NCI-H510A treated with DMSO at 0.1 percent for 48 hours (cell line): ENCODE results near the gene PRRT1.
"Not testable (repeated sequence)": the region's sequence is repeated elsewhere in the genome, so short reads cannot be mapped to it uniquely, and the experiment has no call there.

ENCODE experiments used
- DNase-seq: peaks from one replicate; lab custom pipeline; 2025; lab: John Stamatoyannopoulos, UW

Gene PRRT1

GRCh38 chr6:32120573-32121059 lies 31.1 kb downstream of the PRRT1 start:
- no peak for DNase-seq

GRCh38 chr6:32118782-32119628 lies 32.7 kb downstream of the PRRT1 start:
- DNase-seq = peak; percentile 65

- DNase-seq = no peak
Measured at GRCh38 chr6:32117461-32117860, 34.3 kb downstream of the PRRT1 start.

GRCh38 chr6:32116674-32117073 lies 35.1 kb downstream of the PRRT1 start:
- no peak for DNase-seq

GRCh38 chr6:32115623-32116022 lies 36.1 kb downstream of the PRRT1 start:
- no peak for DNase-seq

DNA sequence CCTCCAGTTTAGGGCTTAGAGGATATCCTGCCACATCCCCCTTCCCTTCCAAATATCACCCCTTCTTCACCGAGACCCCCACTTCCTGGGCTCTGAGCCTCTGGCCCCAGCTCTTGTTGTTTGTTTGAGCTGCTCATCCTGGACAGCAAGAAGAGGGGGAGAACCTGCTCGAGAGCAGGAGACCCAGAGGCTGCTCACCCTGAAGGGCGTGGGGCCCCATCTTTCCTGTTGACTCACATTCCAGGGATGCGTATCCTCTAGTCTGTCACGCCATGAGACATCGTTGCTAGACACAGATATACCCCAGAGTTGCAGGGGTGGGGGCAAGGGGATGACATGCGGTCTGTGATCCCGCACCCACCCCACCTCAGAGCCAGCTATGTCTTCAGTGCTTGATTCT lies 36.9 kb downstream of the PRRT1 start:
- DNase-seq = no peak

- DNase-seq = no peak
Measured at GRCh38 chr6:32113386-32114352, 38.1 kb downstream of the PRRT1 start.

GRCh38 chr6:32112431-32112980 lies 39.2 kb downstream of the PRRT1 start:
- no peak for DNase-seq

- DNase-seq = no peak
Measured at GRCh38 chr6:32111424-32112066, 40.2 kb downstream of the PRRT1 start.

- no peak for DNase-seq
Measured at GRCh38 chr6:32110632-32111031, 41.1 kb downstream of the PRRT1 start.

DNA sequence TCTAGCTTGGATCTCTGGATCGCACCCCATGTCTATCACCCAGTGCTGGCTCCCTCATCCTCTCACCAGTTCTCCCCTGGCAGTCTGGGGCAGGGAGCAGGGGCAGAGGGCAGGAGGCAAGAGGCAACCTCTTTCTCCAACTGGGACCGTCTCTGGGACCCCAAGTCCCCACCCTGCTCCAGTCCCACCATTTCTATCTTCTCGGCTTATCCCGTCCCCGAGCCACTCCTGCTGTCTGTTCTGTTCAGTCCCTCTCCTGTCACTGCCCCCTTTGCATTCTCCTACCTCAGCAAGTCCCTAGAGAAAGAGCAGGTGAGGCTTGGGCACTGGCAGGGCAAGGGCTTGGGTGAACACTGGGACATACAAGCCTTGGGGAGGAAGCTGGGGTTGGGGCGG lies 42.0 kb downstream of the PRRT1 start:
- no peak for DNase-seq

DNA sequence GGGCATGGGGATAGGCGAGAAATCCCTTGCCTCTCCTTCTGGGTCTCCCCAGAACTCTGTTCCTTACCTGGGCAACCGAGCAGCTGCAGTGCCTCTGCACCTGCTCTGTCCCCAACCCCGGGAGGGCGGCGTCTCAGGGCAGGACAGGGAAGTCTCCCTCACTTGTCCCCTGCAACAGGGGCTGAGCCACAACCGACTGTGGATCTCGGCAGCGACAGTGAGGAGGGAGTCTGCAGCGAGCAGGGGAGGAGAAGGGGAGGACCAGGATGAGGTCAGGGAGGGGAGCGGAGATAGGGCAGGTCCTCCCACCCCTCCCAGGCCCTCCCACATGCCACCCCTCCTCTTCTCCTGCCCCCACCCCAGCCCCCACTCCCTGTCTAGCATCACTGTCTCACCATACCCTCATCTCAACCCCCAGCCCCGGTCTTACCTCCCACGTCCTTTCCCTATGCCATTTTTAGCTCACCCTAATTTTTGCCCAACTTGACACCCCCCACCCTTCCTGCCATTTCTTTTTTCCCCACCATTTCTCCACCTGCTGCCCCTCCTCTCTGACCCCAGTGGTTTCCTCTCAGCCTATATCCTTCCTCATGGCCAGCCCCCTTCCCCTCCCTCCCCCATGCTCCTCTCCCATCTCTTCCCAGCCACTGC lies 42.5 kb downstream of the PRRT1 start, which contains the start of gene TNXB:
Gene TNXB, minus strand, starts transcription at position 225 of the 651 bp plus-strand sequence. CDS start 11,140 bp downstream, outside the sequence.
- DNase-seq = no peak

DNA sequence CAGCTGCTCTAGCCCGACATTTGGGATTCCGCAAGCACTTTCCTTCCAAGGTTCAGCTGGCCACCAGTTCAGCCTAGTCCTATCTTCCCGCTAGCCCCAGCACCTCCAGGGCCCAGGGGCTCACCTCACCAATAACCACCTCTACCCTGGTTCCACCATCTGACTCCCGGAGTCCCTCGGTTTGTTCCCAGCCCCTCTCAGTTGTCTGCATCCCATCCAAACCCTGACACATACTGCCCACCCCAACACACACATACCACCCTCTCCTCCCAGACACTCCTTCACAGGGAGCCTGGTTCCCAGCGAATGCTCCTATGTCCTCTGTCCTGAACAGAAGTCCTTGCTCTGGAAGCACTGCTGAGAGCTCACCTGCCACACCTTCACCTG lies 43.0 kb downstream of the PRRT1 start:
- DNase-seq = no peak

GRCh38 chr6:32108094-32108627 lies 43.6 kb downstream of the PRRT1 start:
- no peak for DNase-seq

DNA sequence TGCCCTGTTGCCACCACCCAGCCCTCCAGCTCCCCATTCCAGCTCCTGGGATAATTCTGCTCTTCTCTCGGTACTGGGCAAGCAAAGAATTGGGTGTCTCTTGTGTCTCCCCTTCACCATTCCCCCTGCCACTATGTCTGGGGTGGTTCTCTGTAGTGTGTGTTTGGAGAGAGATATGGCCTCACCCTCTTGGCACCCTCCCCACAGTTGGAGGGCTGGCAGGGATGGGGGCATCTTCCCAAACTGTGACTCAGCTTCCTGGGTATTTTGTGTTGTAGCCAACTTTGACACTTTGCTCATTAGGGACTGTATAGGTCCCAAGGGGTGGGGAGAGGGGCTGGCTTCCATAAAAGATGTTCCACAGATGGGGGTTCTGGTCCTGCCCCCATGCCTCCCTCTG lies 44.3 kb downstream of the PRRT1 start:
- no peak for DNase-seq

- no peak for DNase-seq
Measured at GRCh38 chr6:32105433-32105832, 46.3 kb downstream of the PRRT1 start.

DNA sequence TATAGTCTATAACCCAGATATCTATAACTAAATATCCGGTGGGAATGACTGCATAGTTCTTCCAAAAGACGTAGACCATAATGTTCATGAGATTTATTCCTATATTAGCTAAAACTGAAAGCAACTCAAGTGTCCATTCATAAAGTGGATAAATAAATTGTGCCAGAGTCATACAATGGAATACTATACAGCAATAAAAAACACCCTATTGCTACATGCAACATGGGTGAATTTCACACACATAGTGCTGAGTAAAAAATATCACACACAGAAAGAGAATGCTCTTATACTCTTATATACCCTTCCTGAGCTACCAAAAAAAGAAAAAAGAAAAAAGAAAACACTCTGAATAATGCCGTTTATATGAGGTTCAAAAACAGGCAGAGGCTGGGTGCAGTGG lies 49.5 kb downstream of the PRRT1 start:
- DNase-seq = no peak

- DNase-seq = not testable (repeated sequence)
Measured at GRCh38 chr6:32100251-32100650, 51.5 kb downstream of the PRRT1 start.
